Body of pancreas (tissue), 4 donors: ENCODE data around the gene LIN52. TPM values are rescaled to one million over a fixed set of nuclear protein-coding genes. Genes with fewer than 3 reads are reported as not detected.

ENCODE experiments used
- ATAC-seq: fragments of 150-250 bp; one replicate; pipeline ENCODE4 v1.9.1; 2016
- DNase-seq, 4 donors: peaks; one replicate each; pipeline ENCODE4 v3.0.0-alpha.2; 2019
- H3K27ac ChIP-seq, 4 donors: fragments of 200-600 bp; sonication (generic); 1 replicate in 3 of 4; 2 replicates in 1 of 4; pipeline versions ENCODE4 v1.5.1 to v1.6.1; 2016 to 2019; ENCODE audit warnings: mild to moderate bottlenecking in 1 of 4, mixed read lengths in 1 of 4, moderate library complexity in 1 of 4
- H3K27me3 ChIP-seq, 2 donors: fragments of 200-600 bp; sonication (generic); one replicate each; pipeline ENCODE4 v1.6.0; 2016; ENCODE audit warnings: mild to moderate bottlenecking in 1 of 2
- H3K36me3 ChIP-seq, 2 donors: fragments of 200-600 bp; sonication (generic); replicated peaks in 1 of 2; 2 replicates each; pipeline ENCODE4 v1.5.1; 2016; ENCODE audit warnings: low read depth in 2 of 2; ENCODE audit not compliant: insufficient read depth in 1 of 2
- H3K4me1 ChIP-seq: fragments of 200-600 bp; sonication (generic); one replicate; pipeline ENCODE4 v1.6.0; 2016
- H3K4me3 ChIP-seq, 2 donors: fragments of 200-600 bp; sonication (generic); 1 replicate in 1 of 2; 2 replicates in 1 of 2; pipeline ENCODE4 v1.5.1; 2016 to 2019
- H3K9me3 ChIP-seq, 3 donors: fragments of 200-600 bp; sonication (generic); 1 replicate in 2 of 3; 2 replicates in 1 of 3; pipeline ENCODE4 v1.5.1; 2016
- POLR2A ChIP-seq, 3 donors: fragments of 450-650 bp; IDR thresholded peaks; one replicate each; pipeline ENCODE4 v1.6.1; 2016; ENCODE audit warnings: antibody characterized with exemption in 3 of 3, mild to moderate bottlenecking in 2 of 3
- WGBS, 2 donors: methylation state at CpG; one replicate each; pipeline ENCODE4 v1.1.5; 2017; 5-methylcytosine and 5-hydroxymethylcytosine counted together
- intact Hi-C: fragments of 100-400 bp; cut with DNase I; formaldehyde crosslinking; loops from one replicate; pipeline ENCODE4 v1.15.1; 2023
- total RNA-seq, 2 donors: library from RNA; depleted of rRNA; stranded (reverse); fragments of >200 nt; gene quantifications; one replicate each; pipeline ENCODE4 v1.1.0, GENCODE V29; 2016
- TF ChIP-seq, protein P1 (sequence below), 7 experiments: fragments of 450-650 bp in 4 of 7; fragments of 200-600 bp in 3 of 7; sonication (generic) in 3 of 7; IDR thresholded peaks; one replicate each; pipeline ENCODE4 v1.5.1; 2016 to 2019; ENCODE audit warnings: antibody characterized with exemption in 7 of 7

Gene LIN52
- total RNA-seq, 2 donors from 2014 or later: 3.9 to 4.6 TPM

DNA sequence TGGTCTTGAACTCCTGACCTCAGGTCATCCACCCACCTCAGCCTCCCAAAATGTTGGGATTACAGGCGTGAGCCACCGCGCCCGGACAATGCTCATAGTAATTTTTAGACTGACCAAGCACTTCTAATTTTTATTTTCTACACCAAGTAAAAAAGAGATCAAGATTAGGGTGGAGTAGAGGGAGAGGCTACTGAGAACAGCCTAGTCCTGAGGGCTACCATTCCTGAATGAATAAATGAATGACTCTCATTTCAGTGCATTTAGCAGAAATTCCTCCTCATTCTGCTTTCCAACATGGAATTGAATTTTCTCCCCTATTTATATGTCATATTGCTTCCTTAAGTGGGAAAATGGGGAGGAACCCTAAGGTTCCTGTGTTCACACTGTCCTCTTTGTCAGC lies 39.2 kb upstream of the LIN52 start:
- H3K4me1 ChIP-seq: no peaks in the 10 kb centered on the region
- no peaks in the 10 kb centered on the region for H3K9me3 ChIP-seq
- no peaks in the 10 kb centered on the region for H3K27me3 ChIP-seq
- DNase-seq (no peak), ATAC-seq (no peak)
- WGBS, 2 donors: 92 to 100% methylated on average over 4 of the region's 4 CpGs
- H3K27ac ChIP-seq: no peak overlapping the region
- H3K36me3 ChIP-seq: no peaks in the 10 kb centered on the region
- intact Hi-C loops: no loop called here
- TF ChIP-seq, protein P1, sequence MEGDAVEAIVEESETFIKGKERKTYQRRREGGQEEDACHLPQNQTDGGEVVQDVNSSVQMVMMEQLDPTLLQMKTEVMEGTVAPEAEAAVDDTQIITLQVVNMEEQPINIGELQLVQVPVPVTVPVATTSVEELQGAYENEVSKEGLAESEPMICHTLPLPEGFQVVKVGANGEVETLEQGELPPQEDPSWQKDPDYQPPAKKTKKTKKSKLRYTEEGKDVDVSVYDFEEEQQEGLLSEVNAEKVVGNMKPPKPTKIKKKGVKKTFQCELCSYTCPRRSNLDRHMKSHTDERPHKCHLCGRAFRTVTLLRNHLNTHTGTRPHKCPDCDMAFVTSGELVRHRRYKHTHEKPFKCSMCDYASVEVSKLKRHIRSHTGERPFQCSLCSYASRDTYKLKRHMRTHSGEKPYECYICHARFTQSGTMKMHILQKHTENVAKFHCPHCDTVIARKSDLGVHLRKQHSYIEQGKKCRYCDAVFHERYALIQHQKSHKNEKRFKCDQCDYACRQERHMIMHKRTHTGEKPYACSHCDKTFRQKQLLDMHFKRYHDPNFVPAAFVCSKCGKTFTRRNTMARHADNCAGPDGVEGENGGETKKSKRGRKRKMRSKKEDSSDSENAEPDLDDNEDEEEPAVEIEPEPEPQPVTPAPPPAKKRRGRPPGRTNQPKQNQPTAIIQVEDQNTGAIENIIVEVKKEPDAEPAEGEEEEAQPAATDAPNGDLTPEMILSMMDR (IDR thresholded peaks at IDR 0.05): no peak
- TF ChIP-seq POLR2A (IDR thresholded peaks at IDR 0.05): no peak
- H3K4me3 ChIP-seq: no peak overlapping the region

DNA sequence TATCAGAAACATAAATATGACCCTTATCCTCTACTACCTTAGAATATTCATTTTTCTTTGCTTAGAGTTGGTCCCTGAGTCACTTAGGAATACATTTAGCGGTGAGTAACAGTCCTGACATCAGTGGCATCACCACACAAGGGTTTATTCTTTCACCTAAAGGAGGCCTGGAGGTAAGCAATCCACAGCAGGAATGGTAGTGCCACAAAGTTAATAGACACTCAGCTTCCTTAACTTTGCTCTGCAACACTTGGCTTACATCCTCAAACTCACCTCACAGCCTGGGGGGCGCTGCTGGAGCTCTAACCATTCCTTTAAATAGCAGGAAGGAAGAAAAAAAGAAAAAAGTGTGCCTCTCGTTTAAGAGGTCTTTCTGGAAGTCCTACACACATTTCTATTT lies 36.5 kb upstream of the LIN52 start:
- Histone ChIP-seq H3K9me3 (no peaks in the 10 kb centered on the region), H3K4me1 (no peaks in the 10 kb centered on the region), H3K27me3 (no peaks in the 10 kb centered on the region), H3K36me3 (no peaks in the 10 kb centered on the region), H3K27ac (no peak overlapping the region), H3K4me3 (no peak overlapping the region)
- intact Hi-C loops: no loop called here
- TF ChIP-seq POLR2A (IDR thresholded peaks at IDR 0.05): no peak
- TF ChIP-seq, protein P1 (IDR thresholded peaks at IDR 0.05): no peak
- 62 to 77% methylated on average over 3 of the region's 3 CpGs for WGBS, 2 donors
- DNase-seq (no peak), ATAC-seq (no peak)

DNA sequence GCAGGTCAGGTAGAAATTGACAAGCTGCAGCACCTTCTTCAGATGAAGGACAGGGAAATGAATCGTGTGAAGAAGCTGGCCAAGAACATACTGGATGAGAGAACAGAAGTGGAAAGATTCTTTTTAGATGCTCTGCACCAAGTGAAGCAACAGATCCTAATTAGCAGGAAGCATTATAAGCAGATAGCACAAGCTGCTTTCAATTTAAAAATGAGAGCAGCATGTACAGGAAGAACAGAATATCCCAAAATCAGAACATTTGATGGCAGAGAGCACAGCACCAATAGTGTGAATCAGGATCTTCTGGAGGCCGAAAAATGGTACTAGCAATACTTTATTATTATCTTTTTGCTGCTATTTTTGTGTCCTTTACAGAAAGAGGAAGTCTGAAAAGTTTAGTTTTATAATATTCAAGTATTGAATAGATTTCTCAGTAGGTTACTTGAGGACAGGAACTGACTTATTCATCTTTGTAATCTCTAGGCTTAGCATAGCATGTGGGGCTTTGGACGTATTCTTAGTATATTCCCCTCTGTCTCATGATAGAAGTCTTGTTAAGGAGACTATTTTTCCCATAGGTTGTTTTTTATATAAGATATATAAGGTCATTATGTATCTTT lies 34.8 kb upstream of the LIN52 start:
- DNase-seq (no peak), ATAC-seq (no peak)
- Histone ChIP-seq H3K4me3 (no peak overlapping the region), H3K36me3 (no peaks in the 10 kb centered on the region), H3K27ac (no peak overlapping the region), H3K27me3 (no peaks in the 10 kb centered on the region), H3K4me1 (no peaks in the 10 kb centered on the region), H3K9me3 (no peaks in the 10 kb centered on the region)
- 68 to 69% methylated on average over 3 of the region's 3 CpGs for WGBS, 2 donors
- no peak for TF ChIP-seq POLR2A (IDR thresholded peaks at IDR 0.05)
- TF ChIP-seq, protein P1 (IDR thresholded peaks at IDR 0.05): no peak
- intact Hi-C loops: no loop called here

DNA sequence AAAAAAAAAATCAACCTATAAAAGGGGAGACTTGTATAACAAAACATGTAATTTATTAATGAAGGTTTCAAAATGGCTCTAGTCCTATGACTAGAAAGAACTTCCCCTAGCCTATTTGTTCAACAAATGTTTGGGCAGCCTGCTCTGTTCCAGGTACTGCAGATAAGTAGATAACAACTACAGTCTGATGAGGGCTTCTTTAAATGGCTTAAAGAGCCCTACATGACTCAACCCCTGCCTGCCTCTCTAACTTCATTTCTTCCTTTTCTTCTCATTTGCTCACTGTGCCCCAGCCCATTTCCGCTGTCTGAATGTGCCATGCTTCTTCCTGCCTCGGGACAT lies 22.0 kb upstream of the LIN52 start:
- H3K27ac ChIP-seq: no peak overlapping the region
- H3K36me3 ChIP-seq: peaks cover 0 to 19% of the 10 kb centered on the region in 2 donors
- no peaks in the 10 kb centered on the region for H3K9me3 ChIP-seq
- intact Hi-C loops: no loop called here
- DNase-seq (peak in 1 of 4 donors; percentile 8), ATAC-seq (no peak)
- peaks cover 9% of the 10 kb centered on the region for H3K4me1 ChIP-seq
- no peak overlapping the region for H3K4me3 ChIP-seq
- WGBS, 2 donors: 74 to 81% methylated on average over 2 of the region's 2 CpGs
- no peaks in the 10 kb centered on the region for H3K27me3 ChIP-seq
- no peak for TF ChIP-seq POLR2A (IDR thresholded peaks at IDR 0.05)
- TF ChIP-seq, protein P1 (IDR thresholded peaks at IDR 0.05): no peak

DNA sequence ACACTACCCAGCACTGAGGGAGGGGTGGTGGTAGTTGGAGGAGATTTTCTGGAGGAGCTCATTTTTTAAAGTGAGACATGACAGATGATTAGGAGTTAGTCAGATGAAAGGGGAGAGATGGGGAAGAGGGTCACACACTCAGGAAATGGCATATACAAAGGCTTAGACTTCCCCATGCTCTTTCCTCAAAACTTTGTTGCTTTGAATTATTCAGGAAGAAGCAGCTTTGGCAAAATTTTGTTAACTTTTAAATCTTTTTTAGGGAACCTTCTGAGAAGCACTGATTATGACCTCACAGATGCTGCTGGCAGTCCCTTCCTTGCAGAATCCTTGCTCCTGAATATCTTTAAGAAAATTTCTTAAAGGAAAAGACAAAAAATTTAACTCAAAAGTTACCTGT lies 20.3 kb upstream of the LIN52 start:
- Histone ChIP-seq H3K36me3 (peaks cover 0 to 21% of the 10 kb centered on the region in 2 donors), H3K27me3 (no peaks in the 10 kb centered on the region), H3K9me3 (no peaks in the 10 kb centered on the region), H3K4me1 (peaks cover 9% of the 10 kb centered on the region), H3K4me3 (no peak overlapping the region), H3K27ac (no peak overlapping the region)
- no peak for DNase-seq
- intact Hi-C loops: no loop called here
- TF ChIP-seq, protein P1 (IDR thresholded peaks at IDR 0.05): no peak
- TF ChIP-seq POLR2A (IDR thresholded peaks at IDR 0.05): no peak
- ATAC-seq: no peak
